Mesothelial cell of epicardium (in vitro differentiated cells): ENCODE measurements around the gene VSIG10L. TPM values are rescaled to one million over a fixed set of nuclear protein-coding genes. Genes with fewer than 3 reads are reported as not detected.

Experiments
- DNase-seq, 2 experiments: peaks; one replicate each; pipeline ENCODE4 v3.0.0; 2021; ENCODE audit warnings: low spot score in 2 of 2; ENCODE audit not compliant: unreplicated experiment in 2 of 2
- H3K27ac Mint-ChIP-seq: 2 replicates; pipeline ENCODE4 v1.8.0; 2021; ENCODE audit warnings: mixed read lengths
- H3K27me3 Mint-ChIP-seq: 2 replicates; pipeline ENCODE4 v1.8.0; 2021; ENCODE audit warnings: low read depth, mixed read lengths
- H3K36me3 Mint-ChIP-seq: 2 replicates; pipeline ENCODE4 v1.8.0; 2021; ENCODE audit warnings: mixed read lengths
- H3K4me1 Mint-ChIP-seq: 2 replicates; pipeline ENCODE4 v1.8.0; 2021; ENCODE audit warnings: mixed read lengths
- H3K4me3 Mint-ChIP-seq: 2 replicates; pipeline ENCODE4 v1.8.0; 2021; ENCODE audit warnings: mild to moderate bottlenecking, moderate library complexity, mixed read lengths
- H3K9me3 Mint-ChIP-seq: 2 replicates; pipeline ENCODE4 v1.8.0; 2021; ENCODE audit warnings: mixed read lengths
- CTCF ChIP-seq: fragments of 200-600 bp; sonication (generic); IDR thresholded peaks from one replicate; pipeline ENCODE4 v1.5.0; 2021; ENCODE audit warnings: antibody characterized with exemption; ENCODE audit not compliant: unreplicated experiment
- total RNA-seq: library from RNA; stranded (reverse); gene quantifications from 3 replicates; pipeline ENCODE4 v1.2.1, GENCODE V29; 2021

Gene VSIG10L
- total RNA-seq, 1 donor from 2014 or later = 8.9 TPM

- no peaks in the 10 kb centered on the region for H3K9me3 Mint-ChIP-seq
- no peak overlapping the region for H3K27ac Mint-ChIP-seq
- peaks cover 25% of the 10 kb centered on the region for H3K27me3 Mint-ChIP-seq
Measured at GRCh38 chr19:51325161-51325976, 16.6 kb downstream of the VSIG10L start.

GRCh38 chr19:51324167-51324481 lies 17.8 kb downstream of the VSIG10L start:
- no peak for DNase-seq
- H3K4me1 Mint-ChIP-seq = peaks cover 15% of the 10 kb centered on the region
- no peak for TF ChIP-seq CTCF
- H3K27me3 Mint-ChIP-seq = peaks cover 22% of the 10 kb centered on the region
- no peak overlapping the region for H3K27ac Mint-ChIP-seq
- no peak overlapping the region for H3K4me3 Mint-ChIP-seq
- no peaks in the 10 kb centered on the region for H3K9me3 Mint-ChIP-seq
- peaks cover 1% of the 10 kb centered on the region for H3K36me3 Mint-ChIP-seq

More at GRCh38 chr19:51325161-51325976, 16.6 kb downstream of the VSIG10L start:
- Mint-ChIP-seq H3K4me3 (no peak overlapping the region), H3K4me1 (peaks cover 6% of the 10 kb centered on the region), H3K36me3 (peaks cover 10% of the 10 kb centered on the region)
- no peak for DNase-seq
- no peak for TF ChIP-seq CTCF

- Mint-ChIP-seq H3K9me3 (no peaks in the 10 kb centered on the region), H3K27ac (no peak overlapping the region), H3K4me3 (no peak overlapping the region), H3K27me3 (peaks cover 22% of the 10 kb centered on the region), H3K36me3 (peaks cover 1% of the 10 kb centered on the region), H3K4me1 (peaks cover 15% of the 10 kb centered on the region)
- TF ChIP-seq CTCF = no peak
- no peak for DNase-seq
Measured at GRCh38 chr19:51323481-51324166, 18.3 kb downstream of the VSIG10L start.

- H3K36me3 Mint-ChIP-seq = no peaks in the 10 kb centered on the region
- no peak for DNase-seq
- no peak for TF ChIP-seq CTCF
- H3K27ac Mint-ChIP-seq = no peak overlapping the region
- H3K27me3 Mint-ChIP-seq = peaks cover 15% of the 10 kb centered on the region
- no peak overlapping the region for H3K4me3 Mint-ChIP-seq
- H3K9me3 Mint-ChIP-seq = no peaks in the 10 kb centered on the region
- peaks cover 14% of the 10 kb centered on the region for H3K4me1 Mint-ChIP-seq
Measured at GRCh38 chr19:51321799-51322198, 20.1 kb downstream of the VSIG10L start.

GRCh38 chr19:51320280-51320657 lies 21.7 kb downstream of the VSIG10L start:
- H3K4me1 Mint-ChIP-seq = peaks cover 14% of the 10 kb centered on the region
- H3K36me3 Mint-ChIP-seq = no peaks in the 10 kb centered on the region
- H3K27ac Mint-ChIP-seq = no peak overlapping the region
- no peak overlapping the region for H3K4me3 Mint-ChIP-seq
- peaks cover 3% of the 10 kb centered on the region for H3K9me3 Mint-ChIP-seq
- DNase-seq = no peak
- no peak for TF ChIP-seq CTCF
- peaks cover 12% of the 10 kb centered on the region for H3K27me3 Mint-ChIP-seq
